Neural progenitor cell (in vitro differentiated cells): ENCODE data around the gene IKZF3.

Source experiments
- EZH2 ChIP-seq: fragments of 200-600 bp; sonication (generic); IDR thresholded peaks from 2 replicates; pipeline ENCODE4 v1.6.1; 2017; ENCODE audit warnings: antibody characterized with exemption, mild to moderate bottlenecking, moderate library complexity
- EZH2phosphoT487 ChIP-seq: fragments of 200-600 bp; sonication (generic); IDR thresholded peaks from 2 replicates; pipeline ENCODE4 v1.6.1; 2017; ENCODE audit warnings: antibody characterized with exemption
- TF ChIP-seq, protein P1 (sequence below): fragments of 200-600 bp; sonication (generic); IDR thresholded peaks from 2 replicates; pipeline ENCODE4 v1.5.1; 2017; ENCODE audit warnings: antibody characterized with exemption, mild to moderate bottlenecking

DNA sequence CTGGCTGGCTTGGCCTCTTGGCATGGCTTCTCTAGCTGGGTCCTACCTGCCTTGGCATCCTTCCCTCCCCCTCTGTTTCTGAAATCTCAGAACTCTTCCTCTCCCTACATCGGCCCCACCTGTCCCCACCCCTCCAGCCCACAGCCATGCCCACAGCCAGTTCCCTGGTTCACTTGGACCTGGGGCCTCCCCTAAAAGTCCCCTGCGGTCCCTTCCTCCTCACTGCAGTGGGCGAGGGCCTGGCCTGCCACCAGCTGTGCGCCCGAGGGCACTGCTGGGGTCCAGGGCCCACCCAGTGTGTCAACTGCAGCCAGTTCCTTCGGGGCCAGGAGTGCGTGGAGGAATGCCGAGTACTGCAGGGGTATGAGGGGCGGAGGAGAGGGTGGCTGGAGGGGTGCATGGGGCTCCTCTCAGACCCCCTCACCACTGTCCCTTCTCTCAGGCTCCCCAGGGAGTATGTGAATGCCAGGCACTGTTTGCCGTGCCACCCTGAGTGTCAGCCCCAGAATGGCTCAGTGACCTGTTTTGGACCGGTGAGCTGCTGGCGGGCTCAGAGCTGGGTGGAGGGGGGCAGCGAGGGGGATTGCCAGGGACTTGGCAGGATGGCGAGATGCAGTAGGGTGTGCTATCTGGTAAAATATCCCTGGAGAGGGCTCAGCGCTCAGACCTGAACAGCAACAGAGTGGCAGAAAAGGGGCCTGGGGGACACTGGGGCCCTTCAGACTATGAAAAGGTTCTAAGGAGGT lies 147.9 kb downstream of the IKZF3 start:
- TF ChIP-seq, protein P1, sequence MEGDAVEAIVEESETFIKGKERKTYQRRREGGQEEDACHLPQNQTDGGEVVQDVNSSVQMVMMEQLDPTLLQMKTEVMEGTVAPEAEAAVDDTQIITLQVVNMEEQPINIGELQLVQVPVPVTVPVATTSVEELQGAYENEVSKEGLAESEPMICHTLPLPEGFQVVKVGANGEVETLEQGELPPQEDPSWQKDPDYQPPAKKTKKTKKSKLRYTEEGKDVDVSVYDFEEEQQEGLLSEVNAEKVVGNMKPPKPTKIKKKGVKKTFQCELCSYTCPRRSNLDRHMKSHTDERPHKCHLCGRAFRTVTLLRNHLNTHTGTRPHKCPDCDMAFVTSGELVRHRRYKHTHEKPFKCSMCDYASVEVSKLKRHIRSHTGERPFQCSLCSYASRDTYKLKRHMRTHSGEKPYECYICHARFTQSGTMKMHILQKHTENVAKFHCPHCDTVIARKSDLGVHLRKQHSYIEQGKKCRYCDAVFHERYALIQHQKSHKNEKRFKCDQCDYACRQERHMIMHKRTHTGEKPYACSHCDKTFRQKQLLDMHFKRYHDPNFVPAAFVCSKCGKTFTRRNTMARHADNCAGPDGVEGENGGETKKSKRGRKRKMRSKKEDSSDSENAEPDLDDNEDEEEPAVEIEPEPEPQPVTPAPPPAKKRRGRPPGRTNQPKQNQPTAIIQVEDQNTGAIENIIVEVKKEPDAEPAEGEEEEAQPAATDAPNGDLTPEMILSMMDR: no peak
- TF ChIP-seq EZH2: no peak
- TF ChIP-seq EZH2phosphoT487: no peak
